DMS 273 (cell line): ENCODE measurements around the gene NMUR1.

Experiments
- DNase-seq: peaks from one replicate; lab custom pipeline; 2025; ENCODE audit not compliant: unreplicated experiment; lab: John Stamatoyannopoulos, UW

Gene NMUR1

GRCh38 chr2:231554748-231555545, 24.7 kb upstream of the NMUR1 start:
- DNase-seq, result no peak

GRCh38 chr2:231554327-231554726, 24.1 kb upstream of the NMUR1 start:
- no peak for DNase-seq

- no peak for DNase-seq
Measured at GRCh38 chr2:231552752-231553151, 22.5 kb upstream of the NMUR1 start.

- no peak for DNase-seq
Measured at GRCh38 chr2:231549446-231550239, 19.4 kb upstream of the NMUR1 start.

- no peak for DNase-seq
Measured at GRCh38 chr2:231548752-231549151, 18.5 kb upstream of the NMUR1 start.

- no peak for DNase-seq
Measured at GRCh38 chr2:231547315-231548110, 17.3 kb upstream of the NMUR1 start.

- no peak for DNase-seq
Measured at GRCh38 chr2:231546014-231546715, 15.9 kb upstream of the NMUR1 start.

GRCh38 chr2:231545105-231545902, 15.1 kb upstream of the NMUR1 start:
- DNase-seq, result no peak

- no peak for DNase-seq
Measured at GRCh38 chr2:231542136-231542535, 11.9 kb upstream of the NMUR1 start.

GRCh38 chr2:231541645-231542044, 11.4 kb upstream of the NMUR1 start:
- peak; percentile 55 for DNase-seq

- no peak for DNase-seq
Measured at GRCh38 chr2:231539991-231540390, 9.7 kb upstream of the NMUR1 start.

- DNase-seq, result no peak
Measured at GRCh38 chr2:231535961-231536360, 5.7 kb upstream of the NMUR1 start.

- DNase-seq, result no peak
Measured at GRCh38 chr2:231533777-231534125, 3.5 kb upstream of the NMUR1 start.

GRCh38 chr2:231533086-231533776, 3.0 kb upstream of the NMUR1 start:
- DNase-seq, result no peak

GRCh38 chr2:231532756-231533035, 2.5 kb upstream of the NMUR1 start:
- no peak for DNase-seq

GRCh38 chr2:231531883-231532755, 1.9 kb upstream of the NMUR1 start:
- DNase-seq, result no peak

- no peak for DNase-seq
Measured at GRCh38 chr2:231531466-231531865, 1.2 kb upstream of the NMUR1 start.

GRCh38 chr2:231528636-231529030, 1.6 kb downstream of the NMUR1 start:
- DNase-seq, result no peak
